ENCODE results near the gene ATP2B2. TPM values are rescaled to one million over a fixed set of nuclear protein-coding genes. Genes with fewer than 3 reads are reported as not detected.

Gene ATP2B2
- total RNA-seq, 1 donor from 2014 or later, result 0.09 TPM

GRCh38 chr3:10434938-10435336 is 70.4 kb downstream of the ATP2B2 start:
- Histone ChIP-seq H3K27me3 (ENCODE audit: low read depth) (no peaks in the 10 kb centered on the region), H3K9me3 (no peaks in the 10 kb centered on the region), H3K27ac (no peak overlapping the region), H3K4me1 (no peaks in the 10 kb centered on the region), H3K4me3 (no peak overlapping the region), H3K36me3 (no peaks in the 10 kb centered on the region)
- no peak for ATAC-seq
- TF ChIP-seq CTCF (IDR thresholded peaks at IDR 0.05), result no peak
- intact Hi-C loops (cut with DNase I), result no loop called here
- DNase-seq, result no peak

GRCh38 chr3:10434144-10434937 is 71.0 kb downstream of the ATP2B2 start:
- H3K27me3 ChIP-seq (ENCODE audit: low read depth), result no peaks in the 10 kb centered on the region
- H3K27ac ChIP-seq, result no peak overlapping the region
- DNase-seq (no peak), ATAC-seq (no peak)
- H3K36me3 ChIP-seq, result no peaks in the 10 kb centered on the region
- H3K4me1 ChIP-seq, result no peaks in the 10 kb centered on the region
- no peak for TF ChIP-seq CTCF (IDR thresholded peaks at IDR 0.05)
- intact Hi-C loops (cut with DNase I), result no loop called here
- no peaks in the 10 kb centered on the region for H3K9me3 ChIP-seq
- no peak overlapping the region for H3K4me3 ChIP-seq

- no peaks in the 10 kb centered on the region for H3K9me3 ChIP-seq
- ATAC-seq (no peak), DNase-seq (no peak)
- H3K36me3 ChIP-seq, result no peaks in the 10 kb centered on the region
- no peak for TF ChIP-seq CTCF (IDR thresholded peaks at IDR 0.05)
- no peak overlapping the region for H3K27ac ChIP-seq
- H3K4me1 ChIP-seq, result no peaks in the 10 kb centered on the region
- no peak overlapping the region for H3K4me3 ChIP-seq
- intact Hi-C loops (cut with DNase I), result no loop called here
- H3K27me3 ChIP-seq (ENCODE audit: low read depth), result no peaks in the 10 kb centered on the region
Measured at GRCh38 chr3:10432931-10433330, 72.5 kb downstream of the ATP2B2 start.

GRCh38 chr3:10432156-10432845 is 73.1 kb downstream of the ATP2B2 start:
- intact Hi-C loops (cut with DNase I), result no loop called here
- no peak for DNase-seq
- no peaks in the 10 kb centered on the region for H3K9me3 ChIP-seq

GRCh38 chr3:10430805-10431204 is 74.6 kb downstream of the ATP2B2 start:
- Histone ChIP-seq H3K36me3 (no peaks in the 10 kb centered on the region), H3K27ac (no peak overlapping the region), H3K27me3 (ENCODE audit: low read depth) (no peaks in the 10 kb centered on the region), H3K9me3 (no peaks in the 10 kb centered on the region), H3K4me1 (no peaks in the 10 kb centered on the region), H3K4me3 (no peak overlapping the region)
- intact Hi-C loops (cut with DNase I), result no loop called here
- TF ChIP-seq CTCF (IDR thresholded peaks at IDR 0.05), result no peak
- ATAC-seq (no peak), DNase-seq (no peak)

More at GRCh38 chr3:10432156-10432845, 73.1 kb downstream of the ATP2B2 start:
- no peaks in the 10 kb centered on the region for H3K27me3 ChIP-seq (ENCODE audit: low read depth)
- no peak overlapping the region for H3K27ac ChIP-seq
- no peaks in the 10 kb centered on the region for H3K4me1 ChIP-seq
- H3K36me3 ChIP-seq, result no peaks in the 10 kb centered on the region
- no peak for TF ChIP-seq CTCF (IDR thresholded peaks at IDR 0.05)
- no peak overlapping the region for H3K4me3 ChIP-seq
- ATAC-seq, result no peak
